GM18861 (cell line): ENCODE data around the gene GTPBP8.
A peak's percentile ranks its signal among the peaks of the same experiment; 100 is the strongest.
"Not testable (repeated sequence)": the region's sequence is repeated elsewhere in the genome, so short reads cannot be mapped to it uniquely, and the experiment has no call there.

Experiments used
- ATAC-seq: cut with Tn5 transposase; IDR thresholded peaks from one replicate; pipeline ENCODE4 v1.9.1; 2021; ENCODE audit not compliant: unreplicated experiment

GTPBP8 gene

DNA sequence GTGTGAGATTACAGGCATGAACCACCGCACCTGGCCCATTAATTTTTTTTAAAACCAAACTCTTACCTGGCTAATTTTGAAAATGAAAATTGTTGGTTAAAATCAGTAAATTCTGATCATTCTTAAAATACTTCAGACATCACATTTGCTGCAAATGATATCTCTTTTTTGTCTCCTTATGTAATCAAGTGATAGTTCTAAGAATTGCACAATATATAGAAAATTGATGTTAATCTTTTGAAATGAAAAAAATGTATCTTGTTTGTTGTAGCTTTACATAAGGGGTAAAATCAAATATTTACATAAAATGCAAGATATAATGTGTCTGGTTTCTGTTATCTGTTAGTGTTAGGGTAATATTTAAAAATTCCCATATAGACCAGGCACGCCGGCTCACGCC lies 5.0 kb downstream of the GTPBP8 start:
- no peak for ATAC-seq

DNA sequence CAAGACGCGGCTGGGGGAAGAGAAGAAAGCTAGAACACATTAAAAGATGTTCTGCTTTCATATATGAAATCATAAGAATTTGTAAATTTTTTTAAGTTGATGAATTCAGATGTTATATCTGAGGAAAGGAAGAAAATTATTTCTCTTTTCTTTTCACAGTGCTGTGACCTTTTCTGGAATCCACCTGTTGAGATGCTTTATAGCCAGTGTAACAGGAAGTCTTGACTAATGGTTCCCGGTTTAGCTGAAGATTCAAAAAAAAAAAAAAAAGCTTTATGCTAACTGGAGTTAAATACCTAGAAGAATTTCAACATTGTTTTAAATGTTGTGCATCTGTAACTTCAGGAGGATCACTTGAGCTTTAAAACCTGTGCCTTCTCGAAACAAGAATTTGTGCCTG lies 9.9 kb downstream of the GTPBP8 start:
- no peak for ATAC-seq

GRCh38 chr3:113002037-113002436 lies 11.3 kb downstream of the GTPBP8 start:
- ATAC-seq: no peak

GRCh38 chr3:113002679-113003078 lies 11.9 kb downstream of the GTPBP8 start:
- ATAC-seq: no peak

DNA sequence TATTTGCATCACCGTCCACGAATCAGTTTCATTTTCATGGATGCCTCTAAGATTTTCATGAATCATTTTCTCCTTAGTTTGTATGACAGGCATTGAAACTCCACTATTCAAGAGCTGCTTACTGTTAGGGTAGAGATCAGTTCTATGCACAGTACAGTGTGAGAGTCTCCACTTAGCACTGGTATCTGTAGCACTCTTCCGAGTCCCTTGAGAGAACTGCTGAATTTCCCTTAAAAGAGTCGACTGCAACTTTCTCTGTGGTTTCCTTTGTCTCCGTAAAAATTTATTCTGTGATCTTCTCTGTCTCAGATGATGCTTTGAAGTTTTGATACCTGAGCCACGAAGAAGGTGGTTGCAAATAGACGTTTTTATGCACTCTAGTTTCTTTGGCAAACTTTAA lies 14.8 kb downstream of the GTPBP8 start:
- ATAC-seq: no peak

DNA sequence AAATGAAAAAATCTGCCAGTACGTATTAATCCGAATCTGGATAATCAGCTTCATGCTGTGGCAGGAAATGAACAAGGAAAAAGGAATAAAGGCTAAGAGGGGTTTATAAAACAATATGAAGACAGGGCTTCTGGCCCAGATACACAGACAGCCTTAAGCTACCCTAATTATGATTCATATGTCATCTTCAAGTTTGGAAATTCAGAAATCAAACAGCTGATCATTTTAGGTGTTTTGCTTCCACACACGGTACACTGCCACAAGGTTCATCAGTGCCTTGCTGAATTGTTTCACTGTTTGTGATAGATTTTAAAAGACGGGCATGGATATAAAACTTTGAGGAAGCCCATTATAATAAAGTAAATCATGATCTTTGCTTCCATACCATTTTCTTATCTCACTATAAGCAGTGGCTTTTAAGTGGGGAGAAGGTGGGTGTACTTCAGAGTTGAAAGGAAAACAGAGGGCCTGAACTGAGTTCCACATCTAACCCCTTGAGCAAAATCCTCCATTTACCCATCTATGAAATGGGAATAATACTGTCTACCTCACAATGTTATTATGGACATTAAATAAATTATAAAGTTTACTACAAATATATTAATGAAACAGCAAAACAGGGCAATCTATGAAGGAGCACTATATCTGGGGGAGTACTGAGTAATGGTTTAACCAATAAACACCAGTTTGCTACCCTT lies 15.7 kb downstream of the GTPBP8 start:
- no peak for ATAC-seq

- ATAC-seq: no peak
Measured at GRCh38 chr3:113008117-113008516, 17.3 kb downstream of the GTPBP8 start.

DNA sequence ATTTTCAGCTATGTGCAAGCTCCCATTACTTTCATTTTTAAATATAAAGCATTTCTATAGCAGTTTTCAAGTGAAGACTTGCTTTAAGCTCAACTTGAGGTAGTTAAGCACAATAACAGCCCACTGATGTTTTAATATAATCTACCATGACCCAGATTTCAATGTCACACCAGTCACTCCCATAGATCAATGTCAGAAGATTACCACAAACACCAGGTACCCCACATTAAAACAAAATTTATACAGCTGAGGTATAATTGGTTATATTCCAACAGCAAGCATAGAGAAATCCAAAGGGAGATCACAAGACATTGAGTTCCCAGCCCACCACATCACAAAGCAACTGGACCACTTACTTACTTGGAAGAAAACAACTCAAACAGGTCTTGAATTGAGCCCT lies 22.8 kb downstream of the GTPBP8 start:
- ATAC-seq: no peak

DNA sequence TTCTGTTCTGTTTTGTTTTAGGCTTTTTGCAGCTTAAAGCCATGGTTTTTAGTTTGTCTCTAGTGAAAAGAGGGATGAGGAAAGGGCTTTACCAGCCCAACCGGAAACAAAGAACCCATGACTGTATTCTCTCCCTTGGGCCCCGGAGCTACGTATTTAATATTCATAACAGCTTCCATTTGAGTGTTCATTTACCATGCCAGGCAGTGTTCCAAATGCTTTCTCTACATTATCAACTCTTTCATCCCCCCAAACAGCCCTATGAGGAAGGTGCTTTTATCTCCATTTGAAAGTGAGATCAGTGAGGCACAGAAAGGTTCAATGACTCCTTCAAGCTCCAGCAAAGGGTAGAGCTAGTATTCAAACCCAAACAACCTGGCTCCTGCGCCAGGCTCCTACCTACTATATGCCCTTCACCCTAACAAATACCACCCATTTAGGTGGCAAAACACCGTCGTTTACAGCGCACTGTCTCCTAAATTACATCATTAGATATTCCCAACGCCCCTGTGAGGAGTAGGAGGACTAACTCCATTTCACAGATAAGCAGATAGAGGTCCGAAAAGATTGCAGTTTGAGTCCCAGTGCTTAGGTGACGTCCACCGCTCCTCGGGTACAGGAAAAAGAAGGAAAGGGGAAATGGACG lies 27.9 kb downstream of the GTPBP8 start:
- ATAC-seq: peak; percentile 11

DNA sequence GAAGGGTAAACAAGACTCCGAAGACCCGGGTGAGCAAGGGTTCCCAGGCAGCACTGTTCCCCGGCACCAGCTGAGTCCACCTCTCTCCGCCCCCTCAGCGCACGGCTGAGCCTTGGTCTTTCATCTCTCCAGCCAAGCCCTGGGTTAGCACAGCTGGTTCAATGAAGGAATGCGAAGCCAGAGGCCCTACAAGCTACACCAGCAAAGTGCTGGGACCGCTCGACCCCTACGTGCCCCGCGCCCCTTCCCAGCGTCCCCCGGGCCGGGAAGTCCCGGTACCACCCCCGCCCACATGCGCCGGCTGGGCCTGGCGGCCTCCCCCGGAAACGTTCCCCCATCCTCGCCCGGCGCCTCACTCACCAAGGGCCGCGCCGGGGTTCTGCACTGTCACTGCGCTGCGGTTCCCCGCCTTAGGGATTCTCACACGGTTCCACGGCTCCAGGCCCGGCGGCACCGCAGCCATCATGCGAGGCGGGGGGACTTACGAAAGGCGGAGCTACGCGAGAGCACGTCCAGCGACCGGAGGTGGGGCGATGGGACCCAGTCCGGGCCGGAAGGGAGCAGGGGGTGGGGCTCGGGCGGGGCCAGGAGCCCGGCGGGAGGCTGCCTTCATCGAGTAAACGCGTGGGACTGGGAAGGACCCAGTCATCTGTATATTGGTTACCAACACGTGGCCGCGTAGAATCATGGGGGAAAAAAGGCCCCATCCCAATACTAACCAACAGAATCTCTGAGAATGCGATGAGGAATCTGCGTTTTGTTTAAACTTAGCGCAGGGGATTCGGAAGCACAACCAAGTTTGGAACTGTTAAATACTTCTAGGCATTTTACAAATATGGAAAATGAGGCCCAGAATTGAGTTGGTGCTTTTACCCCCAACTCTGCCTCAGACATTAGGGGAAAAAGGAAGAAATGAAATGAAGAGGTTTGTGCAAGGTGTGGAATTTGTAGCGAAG lies 28.7 kb downstream of the GTPBP8 start:
- ATAC-seq: peak; percentile 83

DNA sequence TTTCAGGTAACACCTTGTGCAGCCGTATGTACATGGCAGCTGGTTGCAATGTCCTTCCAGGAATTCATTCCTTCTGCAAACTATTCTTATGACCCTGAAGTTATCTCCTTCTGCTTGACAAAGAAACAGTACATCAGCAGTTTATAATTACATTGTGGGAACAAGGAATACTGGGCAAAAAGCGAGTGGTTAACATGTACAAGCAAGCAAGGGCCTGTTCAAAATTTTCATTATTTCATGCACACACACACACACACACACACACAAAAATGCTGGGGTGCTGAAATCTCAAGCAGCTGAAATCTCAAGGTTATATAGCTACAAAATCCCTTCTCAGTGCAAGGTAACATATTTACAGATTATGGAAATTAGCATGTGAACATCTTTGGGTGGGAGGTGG lies 30.7 kb downstream of the GTPBP8 start:
- ATAC-seq: no peak

DNA sequence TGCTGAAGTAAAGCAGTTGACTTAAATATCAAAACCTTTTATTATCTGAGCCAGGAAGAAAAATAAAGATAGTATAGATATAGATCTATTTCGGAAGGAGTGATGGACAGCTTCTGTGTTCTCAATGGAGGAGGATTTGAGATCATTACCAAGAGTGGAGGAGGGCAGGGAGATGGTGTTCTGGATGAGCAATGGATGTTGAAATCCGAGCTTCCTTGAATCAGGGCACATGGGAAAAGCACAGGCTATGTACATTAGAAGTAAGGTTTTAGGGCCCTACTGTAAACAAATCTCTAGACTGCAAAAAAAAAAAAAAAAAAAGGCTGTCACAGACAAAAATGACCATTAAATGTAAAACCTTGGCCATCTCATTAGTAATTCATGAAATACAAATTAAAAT lies 43.2 kb downstream of the GTPBP8 start:
- ATAC-seq: no peak

DNA sequence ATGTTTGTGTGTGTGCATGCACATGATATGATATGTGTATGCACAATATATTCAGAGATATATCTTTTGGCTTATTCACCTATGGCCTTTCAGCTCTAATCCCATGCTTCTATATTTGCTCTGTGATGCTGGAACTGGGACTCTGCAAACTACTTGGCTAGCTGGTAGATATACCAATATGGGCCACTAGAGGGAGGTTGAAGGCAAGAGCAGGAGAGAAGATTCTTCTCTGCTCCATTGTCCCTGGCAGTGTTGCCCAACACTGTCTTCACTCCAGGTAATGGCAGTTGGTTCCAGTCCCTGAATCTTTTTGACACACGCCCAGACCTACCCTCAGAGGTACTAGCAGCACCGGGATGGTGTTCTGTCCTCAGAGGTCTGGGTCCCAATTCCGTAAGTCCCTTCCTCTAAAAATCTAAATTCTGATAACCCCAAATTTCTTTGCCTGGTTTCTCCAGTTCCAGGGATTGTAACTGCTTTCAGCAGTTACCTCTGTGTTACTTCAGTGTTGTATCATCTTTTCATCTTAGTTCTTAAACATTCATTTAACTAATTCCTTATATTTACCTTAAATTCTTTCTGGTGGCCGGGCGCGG lies 44.7 kb downstream of the GTPBP8 start:
- ATAC-seq: peak; percentile 75

DNA sequence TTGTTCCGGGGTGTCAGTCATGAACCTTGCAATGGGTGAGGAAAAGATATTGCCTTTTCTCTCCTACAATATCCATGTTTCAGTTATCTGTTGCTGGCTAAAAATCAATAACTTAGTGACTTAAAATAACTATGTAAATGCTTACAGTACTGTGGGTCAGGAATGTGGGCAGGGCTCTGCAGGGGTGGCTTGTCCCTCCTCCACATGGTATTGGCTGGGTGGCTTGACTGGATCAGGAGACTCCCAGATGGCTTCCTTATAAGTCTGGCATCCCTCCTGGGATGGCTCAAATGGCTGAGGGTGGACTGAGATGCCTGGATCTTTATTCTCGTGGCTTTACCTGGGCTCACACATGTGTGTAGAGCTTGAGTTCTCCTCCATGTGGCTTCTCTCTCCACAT lies 47.5 kb downstream of the GTPBP8 start:
- ATAC-seq: no peak

- no peak for ATAC-seq
Measured at GRCh38 chr3:113039546-113039945, 48.8 kb downstream of the GTPBP8 start.

DNA sequence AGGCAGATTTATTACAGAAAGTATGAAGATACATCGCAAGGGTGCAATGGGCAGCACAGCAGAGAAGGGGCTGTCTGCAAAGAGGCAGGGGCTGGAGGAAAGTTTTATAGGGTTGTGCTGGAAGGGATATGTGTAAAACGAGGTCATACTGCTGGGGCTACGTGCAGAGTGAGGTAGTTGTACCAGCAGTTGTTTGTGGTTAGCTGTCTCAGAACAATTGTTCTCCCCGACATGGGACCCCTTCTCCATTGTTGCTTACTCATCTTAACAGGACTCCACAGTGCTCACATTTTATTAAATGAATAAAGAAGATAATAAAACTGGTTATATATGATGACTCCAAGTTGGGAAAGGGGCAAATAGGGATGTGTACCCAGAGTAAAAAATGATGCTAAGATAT lies 49.4 kb downstream of the GTPBP8 start:
- ATAC-seq: no peak

GRCh38 chr3:113043686-113044085 lies 52.9 kb downstream of the GTPBP8 start:
- ATAC-seq: no peak

- not testable (repeated sequence) for ATAC-seq
Measured at GRCh38 chr3:113046186-113046965, 55.6 kb downstream of the GTPBP8 start.

DNA sequence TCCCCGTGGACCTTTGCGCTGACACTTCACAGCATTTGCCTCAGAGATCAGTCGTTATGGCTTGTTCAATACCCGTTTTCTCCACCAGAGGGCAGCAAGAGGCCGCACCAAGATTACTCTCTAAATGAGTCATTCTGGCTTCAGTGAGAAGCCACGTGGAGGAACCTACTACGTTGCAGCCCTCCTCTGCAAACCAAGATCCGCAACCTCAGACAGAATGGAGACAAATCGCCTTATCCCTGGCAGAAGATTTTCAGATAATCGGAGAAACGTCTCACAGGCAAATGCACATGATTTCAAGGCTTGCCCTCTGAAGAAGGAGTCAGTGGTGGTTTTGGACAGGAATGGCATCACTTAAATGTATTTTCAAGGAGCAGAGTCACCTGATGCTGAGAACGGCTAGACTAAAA lies 60.5 kb downstream of the GTPBP8 start:
- peak; percentile 94 for ATAC-seq
